Fibroblast of lung (primary cell): ENCODE data around the gene MYO5B. TPM values are rescaled to one million over a fixed set of nuclear protein-coding genes. Genes with fewer than 3 reads are reported as not detected.
A peak's percentile ranks its signal among the peaks of the same experiment; 100 is the strongest.

ENCODE experiments used
- DNase-seq, 2 donors: peaks; one replicate each; pipeline versions ENCODE4 v3.0.0 to v3.0.0-alpha.2; 2010; ENCODE audit warnings: low read depth in 2 of 2
- H2AFZ ChIP-seq: 2 replicates; pipeline ENCODE4 v1.5.1; 2012; ENCODE audit warnings: low read length, control low read depth, inconsistent platforms
- H3K27ac ChIP-seq: 2 replicates; pipeline ENCODE4 v1.5.1; 2011; ENCODE audit warnings: low read length, control low read depth; ENCODE audit not compliant: insufficient read depth
- H3K27me3 ChIP-seq: 2 replicates; pipeline ENCODE4 v1.5.1; 2011; ENCODE audit warnings: mild to moderate bottlenecking, low read length; ENCODE audit not compliant: control insufficient read depth, insufficient read depth
- H3K36me3 ChIP-seq: 2 replicates; pipeline ENCODE4 v1.5.1; 2011; ENCODE audit warnings: low read length; ENCODE audit not compliant: control insufficient read depth, insufficient read depth
- H3K4me1 ChIP-seq: 2 replicates; pipeline ENCODE4 v1.5.1; 2011; ENCODE audit warnings: low read length; ENCODE audit not compliant: control insufficient read depth, insufficient read depth; ENCODE audit errors: extremely low read depth
- H3K4me2 ChIP-seq: 2 replicates; pipeline ENCODE4 v1.5.1; 2011; ENCODE audit warnings: low read length, control low read depth; ENCODE audit not compliant: insufficient read depth; ENCODE audit errors: extremely low read depth
- H3K4me3 ChIP-seq, 4 experiments: fragments of 200-600 bp in 1 of 4; sonication (generic) in 1 of 4; replicated peaks in 1 of 4; 2 replicates each; pipeline ENCODE4 v1.5.1; 2011 to 2016; ENCODE audit warnings: low read length in 4 of 4, low read depth in 3 of 4, mild to moderate bottlenecking in 3 of 4, control low read depth in 2 of 4, inconsistent platforms in 1 of 4, mixed read lengths in 1 of 4; ENCODE audit not compliant: insufficient read depth in 1 of 4; ENCODE audit errors: control extremely low read depth in 1 of 4
- H3K79me2 ChIP-seq: 2 replicates; pipeline ENCODE4 v1.5.1; 2012; ENCODE audit warnings: mild to moderate bottlenecking, low read length, inconsistent platforms; ENCODE audit not compliant: control insufficient read depth, insufficient read depth
- H3K9ac ChIP-seq: 2 replicates; pipeline ENCODE4 v1.5.1; 2011; ENCODE audit warnings: mild to moderate bottlenecking, low read length, control low read depth; ENCODE audit not compliant: insufficient read depth
- H3K9me3 ChIP-seq: 2 replicates; pipeline ENCODE4 v1.5.1; 2012; ENCODE audit warnings: low read depth, low read length; ENCODE audit not compliant: control insufficient read depth, insufficient read depth
- H4K20me1 ChIP-seq: 2 replicates; pipeline ENCODE4 v1.5.1; 2011; ENCODE audit warnings: low read length; ENCODE audit not compliant: control insufficient read depth, insufficient read depth; ENCODE audit errors: extremely low read depth
- CTCF ChIP-seq, 2 donors: IDR thresholded peaks in 1 of 2; conservative IDR thresholded peaks in 1 of 2; 1 replicate in 1 of 2; 2 replicates in 1 of 2; pipeline ENCODE4 v1.5.1; 2011 to 2012; ENCODE audit warnings: low read length in 2 of 2, control low read depth in 1 of 2, inconsistent platforms in 1 of 2, low read depth in 1 of 2, mild to moderate bottlenecking in 1 of 2
- EZH2 ChIP-seq: IDR thresholded peaks from 2 replicates; pipeline ENCODE4 v1.5.1; 2012; ENCODE audit warnings: low read length, control low read depth, mild to moderate bottlenecking; ENCODE audit errors: missing control alignments
- polyA plus RNA-seq, 2 donors: library from polyadenylated mRNA; depleted of rRNA in 1 of 2; stranded (reverse) in 1 of 2; unstranded in 1 of 2; fragments of >200 nt; gene quantifications; 2 replicates each; pipeline ENCODE4 v1.2.1, GENCODE V29; 2011 to 2012; ENCODE audit warnings: missing spikeins in 1 of 2
- total RNA-seq: library from RNA; depleted of rRNA; stranded (reverse); fragments of >200 nt; gene quantifications from 2 replicates; pipeline ENCODE4 v1.2.1, GENCODE V29; 2014

The MYO5B gene
- total and polyA plus RNA-seq, 2 donors (not counting 1 experiment from before 2014, with no cell fraction given): under 0.01 to 0.06 TPM

GRCh38 chr18:49886891-49887764, 307.8 kb downstream of the MYO5B start:
- Histone ChIP-seq H3K27ac (no peak overlapping the region), H3K4me2 (no peak overlapping the region), H3K4me3 (no peak overlapping the region), H3K9ac (no peak overlapping the region), H3K9me3 (no peaks in the 10 kb centered on the region), H2AFZ (no peak overlapping the region), H3K4me1 (no peaks in the 10 kb centered on the region), H3K79me2 (no peaks in the 10 kb centered on the region), H3K36me3 (no peaks in the 10 kb centered on the region), H3K27me3 (no peaks in the 10 kb centered on the region), H4K20me1 (no peaks in the 10 kb centered on the region)
- TF ChIP-seq CTCF (conservative IDR thresholded peaks at IDR 0.05 in 1 of 2, IDR thresholded peaks at IDR 0.05 in 1 of 2; ENCODE audit: low read depth in 1 of 2, low read length in 2 of 2): no peak
- no peak for TF ChIP-seq EZH2
- DNase-seq: no peak

GRCh38 chr18:49884959-49885358, 310.0 kb downstream of the MYO5B start:
- Histone ChIP-seq H4K20me1 (no peaks in the 10 kb centered on the region), H3K9me3 (no peaks in the 10 kb centered on the region), H3K4me2 (no peak overlapping the region), H3K4me3 (no peak overlapping the region), H3K27ac (no peak overlapping the region), H3K36me3 (no peaks in the 10 kb centered on the region), H3K79me2 (no peaks in the 10 kb centered on the region), H3K9ac (no peak overlapping the region), H3K4me1 (no peaks in the 10 kb centered on the region), H2AFZ (no peak overlapping the region), H3K27me3 (no peaks in the 10 kb centered on the region)
- TF ChIP-seq CTCF (conservative IDR thresholded peaks at IDR 0.05 in 1 of 2, IDR thresholded peaks at IDR 0.05 in 1 of 2; ENCODE audit: low read depth in 1 of 2, low read length in 2 of 2) (no peak), EZH2 (no peak)
- peak in 1 of 2 donors; percentile 10 for DNase-seq

GRCh38 chr18:49884465-49884864, 310.5 kb downstream of the MYO5B start:
- Histone ChIP-seq H3K9me3 (no peaks in the 10 kb centered on the region), H3K4me3 (no peak overlapping the region), H3K4me1 (no peaks in the 10 kb centered on the region), H3K4me2 (no peak overlapping the region), H3K79me2 (no peaks in the 10 kb centered on the region), H3K27ac (no peak overlapping the region), H3K27me3 (no peaks in the 10 kb centered on the region), H4K20me1 (no peaks in the 10 kb centered on the region), H3K36me3 (no peaks in the 10 kb centered on the region), H3K9ac (no peak overlapping the region), H2AFZ (no peak overlapping the region)
- DNase-seq: no peak
- TF ChIP-seq CTCF (conservative IDR thresholded peaks at IDR 0.05 in 1 of 2, IDR thresholded peaks at IDR 0.05 in 1 of 2; ENCODE audit: low read depth in 1 of 2, low read length in 2 of 2): no peak
- TF ChIP-seq EZH2: no peak
